SK-N-SH treated with all-trans-retinoic acid at 6 μM for 48 hours (cell line): ENCODE results near the gene THAP7.
"Not testable (repeated sequence)": the region's sequence is repeated elsewhere in the genome, so short reads cannot be mapped to it uniquely, and the experiment has no call there.

Experiments used
- ATAC-seq: fragments of 200-7000 bp; cut with Tn5 transposase; 3 replicates; pipeline ENCODE4 v1.9.1; 2020; ENCODE audit warnings: mild to moderate bottlenecking, moderate library complexity
- BACH2 ChIP-seq: fragments of 250-450 bp; sonication (Bioruptor Pico); IDR thresholded peaks from 2 replicates; pipeline ENCODE4 v1.9.0; 2021; ENCODE audit warnings: mild to moderate bottlenecking, borderline replicate concordance
- CSDC2 ChIP-seq: fragments of 250-450 bp; sonication (Bioruptor Pico); IDR thresholded peaks from 2 replicates; pipeline ENCODE4 v1.5.0; 2020; ENCODE audit warnings: mild to moderate bottlenecking, moderate library complexity
- ESRRG ChIP-seq: fragments of 250-450 bp; sonication (Bioruptor Pico); IDR thresholded peaks from 2 replicates; pipeline ENCODE4 v1.6.1; 2021; ENCODE audit warnings: mild to moderate bottlenecking
- GLIS3 ChIP-seq: fragments of 250-450 bp; sonication (Bioruptor Pico); IDR thresholded peaks from 2 replicates; pipeline ENCODE4 v1.5.0; 2020; ENCODE audit warnings: mild to moderate bottlenecking, moderate library complexity
- ISL1 ChIP-seq: fragments of 250-450 bp; sonication (Bioruptor Pico); IDR thresholded peaks from 2 replicates; pipeline ENCODE4 v2.1.2; 2022; ENCODE audit warnings: mild to moderate bottlenecking, moderate library complexity
- OSR1 ChIP-seq: fragments of 250-450 bp; sonication (Bioruptor Pico); IDR thresholded peaks from 2 replicates; pipeline ENCODE4 v1.8.0; 2022; ENCODE audit warnings: moderate library complexity, mild to moderate bottlenecking, inconsistent platforms
- RARB ChIP-seq: fragments of 250-450 bp; sonication (Bioruptor Pico); IDR thresholded peaks from 2 replicates; pipeline ENCODE4 v1.8.0; 2021; ENCODE audit warnings: mild to moderate bottlenecking, moderate library complexity
- SNAI2 ChIP-seq: fragments of 250-450 bp; sonication (Bioruptor Pico); IDR thresholded peaks from 2 replicates; pipeline ENCODE4 v1.5.0; 2020; ENCODE audit warnings: mild to moderate bottlenecking, moderate library complexity
- TCF4 ChIP-seq: fragments of 250-450 bp; sonication (Bioruptor Pico); IDR thresholded peaks from 2 replicates; pipeline ENCODE4 v1.8.0; 2021; ENCODE audit warnings: mild to moderate bottlenecking, moderate library complexity, borderline replicate concordance
- TOX ChIP-seq: fragments of 250-450 bp; sonication (Bioruptor Pico); IDR thresholded peaks from 2 replicates; pipeline ENCODE4 v1.8.0; 2021; ENCODE audit warnings: mild to moderate bottlenecking, moderate library complexity, borderline replicate concordance
- ZC3H10 ChIP-seq: fragments of 250-450 bp; sonication (Bioruptor Pico); IDR thresholded peaks from 2 replicates; pipeline ENCODE4 v1.5.1; 2021; ENCODE audit warnings: mild to moderate bottlenecking, moderate library complexity
- ZFP3 ChIP-seq: fragments of 250-450 bp; sonication (Bioruptor Pico); IDR thresholded peaks from 2 replicates; pipeline ENCODE4 v1.5.0; 2020; ENCODE audit warnings: mild to moderate bottlenecking, moderate library complexity
- ZFP30 ChIP-seq: fragments of 450-650 bp; formaldehyde crosslinking; IDR thresholded peaks from 2 replicates; pipeline ENCODE4 v1.5.0; 2022; ENCODE audit warnings: mild to moderate bottlenecking, moderate library complexity
- ZNF70 ChIP-seq: fragments of 450-650 bp; formaldehyde crosslinking; IDR thresholded peaks from 2 replicates; pipeline ENCODE4 v1.5.0; 2020; ENCODE audit warnings: mild to moderate bottlenecking, moderate library complexity
- ZNF8 ChIP-seq: fragments of 450-650 bp; formaldehyde crosslinking; IDR thresholded peaks from 2 replicates; pipeline ENCODE4 v1.5.0; 2020; ENCODE audit warnings: mild to moderate bottlenecking, moderate library complexity
- TF ChIP-seq, protein P1 (sequence below): fragments of 250-450 bp; sonication (Bioruptor Pico); IDR thresholded peaks from 2 replicates; pipeline ENCODE4 v1.5.1; 2020; ENCODE audit warnings: low read depth, mild to moderate bottlenecking, moderate library complexity
- TF ChIP-seq, protein P2 (sequence below): fragments of 250-450 bp; sonication (Bioruptor Pico); IDR thresholded peaks from 2 replicates; pipeline ENCODE4 v1.8.0; 2020; ENCODE audit warnings: mild to moderate bottlenecking, moderate library complexity, borderline replicate concordance
- TF ChIP-seq, protein P3 (sequence below): fragments of 250-450 bp; sonication (Bioruptor Pico); IDR thresholded peaks from 2 replicates; pipeline ENCODE4 v1.5.1; 2021; ENCODE audit warnings: mild to moderate bottlenecking, moderate library complexity
- TF ChIP-seq, protein P4 (sequence below): fragments of 250-450 bp; sonication (Bioruptor Pico); IDR thresholded peaks from 2 replicates; pipeline ENCODE4 v1.5.0; 2020; ENCODE audit warnings: mild to moderate bottlenecking, moderate library complexity

The THAP7 gene

DNA sequence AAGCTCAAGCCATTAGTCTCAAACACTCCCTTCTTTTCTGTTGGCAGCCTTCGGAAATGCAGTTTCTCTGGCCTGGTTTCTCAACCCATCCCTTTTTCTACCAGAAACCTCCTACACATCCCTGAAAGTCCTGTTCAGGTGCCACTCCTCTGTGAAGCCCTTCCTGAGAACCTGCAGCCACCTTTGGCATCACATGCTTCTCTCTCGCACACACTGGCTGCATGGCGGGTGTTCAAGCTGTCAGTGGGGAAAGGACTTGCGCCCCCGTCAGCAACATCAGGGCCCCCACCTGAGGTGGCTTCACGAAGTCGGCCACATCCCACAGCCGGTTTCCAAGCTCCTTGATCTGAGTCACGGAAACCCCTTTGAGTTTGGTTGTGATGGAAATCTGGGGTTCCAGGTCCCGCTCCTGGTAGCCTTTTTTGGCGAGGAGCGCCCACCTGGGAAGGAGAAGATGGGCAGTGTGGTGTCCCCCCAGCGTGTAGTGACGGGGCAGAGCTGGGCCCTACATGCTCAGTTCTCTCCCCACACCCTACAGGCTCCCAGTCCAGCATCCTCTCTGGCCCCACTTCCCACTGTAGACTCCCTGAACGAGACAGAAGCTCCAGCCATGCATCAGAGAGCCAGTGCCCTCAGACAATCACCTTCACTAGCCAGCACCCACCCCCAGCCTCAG, 42.1 kb upstream of the THAP7 start:
- ATAC-seq = no peak
- TF ChIP-seq, protein P1, sequence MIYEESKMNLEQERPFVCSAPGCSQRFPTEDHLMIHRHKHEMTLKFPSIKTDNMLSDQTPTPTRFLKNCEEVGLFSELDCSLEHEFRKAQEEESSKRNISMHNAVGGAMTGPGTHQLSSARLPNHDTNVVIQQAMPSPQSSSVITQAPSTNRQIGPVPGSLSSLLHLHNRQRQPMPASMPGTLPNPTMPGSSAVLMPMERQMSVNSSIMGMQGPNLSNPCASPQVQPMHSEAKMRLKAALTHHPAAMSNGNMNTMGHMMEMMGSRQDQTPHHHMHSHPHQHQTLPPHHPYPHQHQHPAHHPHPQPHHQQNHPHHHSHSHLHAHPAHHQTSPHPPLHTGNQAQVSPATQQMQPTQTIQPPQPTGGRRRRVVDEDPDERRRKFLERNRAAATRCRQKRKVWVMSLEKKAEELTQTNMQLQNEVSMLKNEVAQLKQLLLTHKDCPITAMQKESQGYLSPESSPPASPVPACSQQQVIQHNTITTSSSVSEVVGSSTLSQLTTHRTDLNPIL = no peak
- TF ChIP-seq ZFP3 = peak; percentile 91
- TF ChIP-seq, protein P2, sequence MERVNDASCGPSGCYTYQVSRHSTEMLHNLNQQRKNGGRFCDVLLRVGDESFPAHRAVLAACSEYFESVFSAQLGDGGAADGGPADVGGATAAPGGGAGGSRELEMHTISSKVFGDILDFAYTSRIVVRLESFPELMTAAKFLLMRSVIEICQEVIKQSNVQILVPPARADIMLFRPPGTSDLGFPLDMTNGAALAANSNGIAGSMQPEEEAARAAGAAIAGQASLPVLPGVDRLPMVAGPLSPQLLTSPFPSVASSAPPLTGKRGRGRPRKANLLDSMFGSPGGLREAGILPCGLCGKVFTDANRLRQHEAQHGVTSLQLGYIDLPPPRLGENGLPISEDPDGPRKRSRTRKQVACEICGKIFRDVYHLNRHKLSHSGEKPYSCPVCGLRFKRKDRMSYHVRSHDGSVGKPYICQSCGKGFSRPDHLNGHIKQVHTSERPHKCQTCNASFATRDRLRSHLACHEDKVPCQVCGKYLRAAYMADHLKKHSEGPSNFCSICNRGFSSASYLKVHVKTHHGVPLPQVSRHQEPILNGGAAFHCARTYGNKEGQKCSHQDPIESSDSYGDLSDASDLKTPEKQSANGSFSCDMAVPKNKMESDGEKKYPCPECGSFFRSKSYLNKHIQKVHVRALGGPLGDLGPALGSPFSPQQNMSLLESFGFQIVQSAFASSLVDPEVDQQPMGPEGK (CRISPR knock-in tag) = no peak
- TF ChIP-seq ZNF70 = no peak
- TF ChIP-seq OSR1 (CRISPR knock-in tag) = no peak
- no peak for TF ChIP-seq GLIS3

DNA sequence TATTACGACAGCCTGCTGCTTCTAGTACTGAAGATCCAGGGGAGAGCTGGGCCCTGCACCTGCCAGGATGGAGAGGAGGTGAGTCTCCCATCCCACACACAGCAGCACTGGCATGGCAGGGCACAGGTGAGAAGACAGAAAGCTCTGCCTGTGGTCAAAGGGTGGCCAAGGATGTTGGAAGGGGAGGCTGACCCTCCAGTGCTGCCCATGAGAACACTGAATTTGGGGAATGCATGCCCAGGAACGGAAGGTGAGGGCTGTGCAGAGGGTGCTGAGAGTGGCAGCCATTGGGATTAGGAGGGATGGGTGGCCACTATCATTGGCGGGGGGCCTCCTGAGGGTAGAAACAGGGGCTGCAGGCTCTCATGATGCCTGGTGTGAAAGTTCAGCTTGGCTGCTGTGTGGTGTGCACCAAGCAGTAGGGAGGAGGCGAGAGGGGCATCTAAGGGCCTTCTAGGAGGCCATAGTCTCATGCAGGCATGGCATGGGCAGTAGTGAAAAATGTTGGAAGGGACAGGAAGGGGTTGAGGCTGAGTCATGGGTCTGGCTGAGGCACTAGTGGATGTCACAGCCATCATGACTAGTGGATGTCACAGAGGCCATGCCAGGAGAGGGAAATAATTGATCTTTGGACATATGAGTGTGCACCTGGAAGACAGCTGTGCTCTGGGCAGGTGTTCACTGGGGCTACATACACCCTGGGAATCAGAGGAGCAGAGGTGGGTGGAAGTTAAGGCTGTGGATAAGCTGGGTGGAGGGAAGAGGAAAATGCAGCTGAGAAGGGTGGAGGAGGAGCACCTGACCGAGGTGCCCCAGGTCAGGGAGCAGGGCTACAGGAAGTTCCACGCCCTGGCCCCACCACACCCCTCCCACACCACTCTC, 41.3 kb upstream of the THAP7 start:
- TF ChIP-seq ESRRG (CRISPR knock-in tag) = no peak
- no peak for TF ChIP-seq OSR1 (CRISPR knock-in tag)
- no peak for TF ChIP-seq ISL1 (CRISPR knock-in tag)
- TF ChIP-seq ZNF70 = no peak
- no peak for TF ChIP-seq RARB
- no peak for TF ChIP-seq SNAI2 (CRISPR knock-in tag)
- no peak for TF ChIP-seq ZC3H10
- TF ChIP-seq CSDC2 (CRISPR knock-in tag) = no peak
- TF ChIP-seq GLIS3 = no peak
- TF ChIP-seq ZFP30 (CRISPR knock-in tag) = no peak
- TF ChIP-seq, protein P3, sequence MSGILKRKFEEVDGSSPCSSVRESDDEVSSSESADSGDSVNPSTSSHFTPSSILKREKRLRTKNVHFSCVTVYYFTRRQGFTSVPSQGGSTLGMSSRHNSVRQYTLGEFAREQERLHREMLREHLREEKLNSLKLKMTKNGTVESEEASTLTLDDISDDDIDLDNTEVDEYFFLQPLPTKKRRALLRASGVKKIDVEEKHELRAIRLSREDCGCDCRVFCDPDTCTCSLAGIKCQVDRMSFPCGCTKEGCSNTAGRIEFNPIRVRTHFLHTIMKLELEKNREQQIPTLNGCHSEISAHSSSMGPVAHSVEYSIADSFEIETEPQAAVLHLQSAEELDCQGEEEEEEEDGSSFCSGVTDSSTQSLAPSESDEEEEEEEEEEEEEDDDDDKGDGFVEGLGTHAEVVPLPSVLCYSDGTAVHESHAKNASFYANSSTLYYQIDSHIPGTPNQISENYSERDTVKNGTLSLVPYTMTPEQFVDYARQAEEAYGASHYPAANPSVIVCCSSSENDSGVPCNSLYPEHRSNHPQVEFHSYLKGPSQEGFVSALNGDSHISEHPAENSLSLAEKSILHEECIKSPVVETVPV (CRISPR knock-in tag) = no peak
- TF ChIP-seq ZNF8 (CRISPR knock-in tag) = no peak
- no peak for TF ChIP-seq TCF4 (CRISPR knock-in tag)
- TF ChIP-seq TOX (CRISPR knock-in tag) = no peak
- TF ChIP-seq, protein P2 (CRISPR knock-in tag) = no peak
- TF ChIP-seq, all 23 proteins: peak for 0

DNA sequence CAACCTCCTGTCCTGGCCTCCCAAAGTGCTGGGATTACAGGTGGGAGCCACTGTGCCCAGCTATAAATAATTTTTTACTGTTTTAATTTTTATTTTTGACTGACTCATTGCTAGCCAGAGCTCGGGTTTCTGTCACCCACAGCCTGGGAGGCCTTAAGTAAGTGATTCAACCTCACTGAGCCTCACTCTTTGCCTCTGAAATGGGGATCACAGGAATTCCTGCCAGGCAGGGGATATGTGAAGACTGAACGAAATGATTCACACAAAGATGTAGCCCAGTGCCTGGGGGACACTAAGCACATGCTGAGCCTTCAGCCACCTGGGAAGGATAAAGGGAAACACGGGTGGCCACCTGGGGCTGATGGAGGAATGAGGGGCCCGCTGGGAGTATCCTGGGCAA, 40.0 kb upstream of the THAP7 start:
- no peak for ATAC-seq
- TF ChIP-seq BACH2 (no peak), OSR1 (CRISPR knock-in tag) (no peak), ZC3H10 (no peak), ISL1 (CRISPR knock-in tag) (no peak), GLIS3 (no peak)
- TF ChIP-seq, protein P1 = no peak
- TF ChIP-seq, protein P4, sequence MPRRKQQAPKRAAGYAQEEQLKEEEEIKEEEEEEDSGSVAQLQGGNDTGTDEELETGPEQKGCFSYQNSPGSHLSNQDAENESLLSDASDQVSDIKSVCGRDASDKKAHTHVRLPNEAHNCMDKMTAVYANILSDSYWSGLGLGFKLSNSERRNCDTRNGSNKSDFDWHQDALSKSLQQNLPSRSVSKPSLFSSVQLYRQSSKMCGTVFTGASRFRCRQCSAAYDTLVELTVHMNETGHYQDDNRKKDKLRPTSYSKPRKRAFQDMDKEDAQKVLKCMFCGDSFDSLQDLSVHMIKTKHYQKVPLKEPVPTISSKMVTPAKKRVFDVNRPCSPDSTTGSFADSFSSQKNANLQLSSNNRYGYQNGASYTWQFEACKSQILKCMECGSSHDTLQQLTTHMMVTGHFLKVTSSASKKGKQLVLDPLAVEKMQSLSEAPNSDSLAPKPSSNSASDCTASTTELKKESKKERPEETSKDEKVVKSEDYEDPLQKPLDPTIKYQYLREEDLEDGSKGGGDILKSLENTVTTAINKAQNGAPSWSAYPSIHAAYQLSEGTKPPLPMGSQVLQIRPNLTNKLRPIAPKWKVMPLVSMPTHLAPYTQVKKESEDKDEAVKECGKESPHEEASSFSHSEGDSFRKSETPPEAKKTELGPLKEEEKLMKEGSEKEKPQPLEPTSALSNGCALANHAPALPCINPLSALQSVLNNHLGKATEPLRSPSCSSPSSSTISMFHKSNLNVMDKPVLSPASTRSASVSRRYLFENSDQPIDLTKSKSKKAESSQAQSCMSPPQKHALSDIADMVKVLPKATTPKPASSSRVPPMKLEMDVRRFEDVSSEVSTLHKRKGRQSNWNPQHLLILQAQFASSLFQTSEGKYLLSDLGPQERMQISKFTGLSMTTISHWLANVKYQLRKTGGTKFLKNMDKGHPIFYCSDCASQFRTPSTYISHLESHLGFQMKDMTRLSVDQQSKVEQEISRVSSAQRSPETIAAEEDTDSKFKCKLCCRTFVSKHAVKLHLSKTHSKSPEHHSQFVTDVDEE = no peak

More for the DNA sequence above, 41.3 kb upstream of the THAP7 start:
- no peak for ATAC-seq

DNA sequence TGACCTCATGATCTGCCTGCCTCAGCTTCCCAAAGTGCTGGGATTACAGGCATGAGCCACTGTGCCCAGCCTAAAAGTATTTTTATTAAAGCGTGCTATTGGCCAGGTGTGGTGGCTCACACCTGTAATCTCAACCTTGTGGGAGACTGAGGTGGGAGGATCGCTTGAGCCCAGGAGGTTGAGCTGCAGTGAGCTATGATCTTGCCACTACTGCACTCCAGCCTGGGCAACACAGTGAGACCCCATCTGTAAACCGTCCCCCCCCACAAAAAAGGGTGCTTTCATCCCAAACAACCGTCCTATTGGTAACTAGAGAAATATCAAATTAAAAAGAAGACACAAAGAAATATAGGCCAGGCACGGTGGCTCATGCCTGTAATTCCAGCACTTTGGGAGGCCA, 37.2 kb upstream of the THAP7 start:
- ATAC-seq = not testable (repeated sequence)
